Large intestine (tissue), 12 donors: ENCODE results near the gene SLC15A3. TPM values are rescaled to one million over a fixed set of nuclear protein-coding genes. Genes with fewer than 3 reads are reported as not detected.
A peak's percentile ranks its signal among the peaks of the same experiment; 100 is the strongest.

Experiments used
- DNase-seq, 2 donors: peaks; one replicate each; pipeline versions ENCODE4 v3.0.0 to v3.0.0-alpha.2; 2013
- H3K27ac ChIP-seq: one replicate; pipeline ENCODE4 v1.5.1; 2013; ENCODE audit warnings: low read length
- H3K27me3 ChIP-seq: 2 replicates; pipeline ENCODE4 v1.6.1; 2013; ENCODE audit warnings: low read length; ENCODE audit not compliant: control insufficient read depth, insufficient read depth
- H3K36me3 ChIP-seq: 2 replicates; pipeline ENCODE4 v1.6.1; 2013; ENCODE audit warnings: low read length; ENCODE audit not compliant: control insufficient read depth, insufficient read depth
- H3K4me1 ChIP-seq: one replicate; pipeline ENCODE4 v1.6.1; 2013; ENCODE audit warnings: low read length; ENCODE audit not compliant: control insufficient read depth, insufficient read depth
- H3K4me3 ChIP-seq: one replicate; pipeline ENCODE4 v1.5.1; 2013; ENCODE audit warnings: low read length
- H3K9me3 ChIP-seq: one replicate; pipeline ENCODE4 v1.6.1; 2013; ENCODE audit warnings: mild to moderate bottlenecking, low read depth, low read length, moderate library complexity; ENCODE audit not compliant: control insufficient read depth
- WGBS: methylation state at CpG from one replicate; pipeline ENCODE4 v1.1.5; 2013; ENCODE audit warnings: low lambda C conversion rate; ENCODE audit not compliant: insufficient coverage; 5-methylcytosine and 5-hydroxymethylcytosine counted together
- long read RNA-seq, 11 donors: transcript quantifications; one replicate each; lab custom pipeline, GENCODE V29; 2026
- polyA plus RNA-seq: library from polyadenylated mRNA; unstranded; fragments of 120-200 nt; gene quantifications from one replicate; pipeline ENCODE4 v1.2.1, GENCODE V29; 2013

SLC15A3 gene
- 19.8 TPM for polyA plus RNA-seq
- long read RNA-seq, donor 1, partial matches to known transcripts, result 0 of 1 reads
- long read RNA-seq, donor 1, other reads (novel, unspliced or antisense), result 0 of 1 reads
- long read RNA-seq, donor 2, partial matches to known transcripts, result 0 of 3 reads
- long read RNA-seq, donor 2, other reads (novel, unspliced or antisense), result 0 of 3 reads
- long read RNA-seq, donor 3, result 0 reads
- long read RNA-seq, donor 4, result 0 reads
- long read RNA-seq, donor 5, partial matches to known transcripts, result 0 of 6 reads
- long read RNA-seq, donor 5, other reads (novel, unspliced or antisense), result 0 of 6 reads
- long read RNA-seq, donor 6, full-length matches to known transcripts, result 6 of 6 reads
- long read RNA-seq, donor 6, partial matches to known transcripts, result 0 of 6 reads
- long read RNA-seq, donor 6, other reads (novel, unspliced or antisense), result 0 of 6 reads
- long read RNA-seq, donor 7, result 0 reads
- long read RNA-seq, donor 8, full-length matches to known transcripts, result 5 of 5 reads
- long read RNA-seq, donor 8, partial matches to known transcripts, result 0 of 5 reads
- long read RNA-seq, donor 8, other reads (novel, unspliced or antisense), result 0 of 5 reads
- long read RNA-seq, donor 9, partial matches to known transcripts, result 0 of 2 reads
- long read RNA-seq, donor 9, other reads (novel, unspliced or antisense), result 0 of 2 reads
- long read RNA-seq, donor 10, partial matches to known transcripts, result 0 of 5 reads
- long read RNA-seq, donor 10, other reads (novel, unspliced or antisense), result 0 of 5 reads
- long read RNA-seq, donor 11, partial matches to known transcripts, result 0 of 1 reads
- long read RNA-seq, donor 11, other reads (novel, unspliced or antisense), result 0 of 1 reads

DNA sequence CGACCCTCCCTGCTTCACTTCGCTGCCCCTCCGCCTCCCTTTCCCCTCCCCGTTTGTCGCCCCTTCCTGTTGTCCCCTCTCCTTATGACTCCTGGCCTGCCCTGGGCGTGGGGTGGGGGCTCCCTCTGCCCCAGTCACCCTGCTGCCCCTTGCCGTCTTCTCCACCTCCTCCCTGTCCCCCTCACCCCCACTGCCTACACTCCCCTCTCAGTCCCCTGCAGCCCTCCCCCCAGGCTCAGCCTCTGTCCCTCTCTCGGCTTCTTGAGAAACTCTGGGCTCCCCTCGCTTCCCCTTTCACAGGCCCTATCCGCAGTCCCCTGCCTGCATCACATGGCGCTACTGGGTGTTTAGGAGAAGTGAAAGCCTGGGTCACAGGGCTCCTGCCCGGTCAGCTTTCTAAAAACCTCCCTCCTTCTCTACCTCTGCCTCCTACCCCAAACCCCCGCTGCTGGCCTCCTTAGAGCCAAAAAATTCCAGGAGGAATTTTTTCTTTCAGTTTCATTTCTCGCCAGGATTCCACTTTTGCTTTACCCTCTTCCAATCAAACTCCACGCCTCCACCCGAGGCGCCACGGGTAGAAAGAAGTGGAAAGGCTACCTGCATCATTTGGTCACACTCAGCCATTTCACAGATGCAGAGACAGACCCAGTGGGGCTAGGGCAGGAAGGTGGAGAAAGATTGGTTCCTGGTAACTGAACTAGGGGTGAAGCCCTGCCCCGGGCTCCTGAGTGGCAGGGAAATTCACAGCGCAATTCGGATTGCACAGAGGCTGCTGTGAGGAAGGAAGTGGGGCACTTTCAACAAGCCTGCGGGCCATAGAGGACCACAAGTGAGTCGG is at the start of gene SLC15A3:
SLC15A3 (minus strand) TSS at position 273 of the 838 bp plus-strand sequence. CDS start 625 bp downstream, outside the sequence.
- peak in 1 of 2 donors; percentile 63 for DNase-seq
- Histone ChIP-seq H3K4me3 (peak within 1 kb of the TSS; percentile 45), H3K27me3 (peaks cover 28% of the 10 kb centered on the region), H3K36me3 (no peaks in the 10 kb centered on the region), H3K4me1 (peaks cover 7% of the 10 kb centered on the region), H3K9me3 (no peaks in the 10 kb centered on the region), H3K27ac (peak within 1 kb of the TSS; percentile 52)
- 17% methylated on average over 3 of the region's 23 CpGs for WGBS

DNA sequence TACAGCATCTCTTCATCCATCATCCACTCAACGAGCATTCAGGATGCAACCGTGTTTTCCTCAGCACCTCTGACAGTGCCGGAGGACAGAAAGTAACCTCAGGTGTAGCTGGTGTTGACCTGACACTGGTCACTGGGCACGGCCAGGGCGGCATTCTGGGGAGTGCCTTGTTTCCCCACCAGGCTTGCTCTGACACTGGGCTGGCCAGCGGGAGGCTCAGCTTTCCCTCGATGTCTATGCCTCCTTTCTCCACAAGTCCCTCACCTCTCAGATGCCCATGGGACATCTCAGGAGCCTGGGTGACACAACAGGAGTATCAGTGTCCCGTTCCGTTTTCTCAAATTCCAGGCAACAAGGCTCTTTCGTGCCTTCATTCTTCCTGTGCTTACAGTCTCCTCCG is 48.5 kb upstream of the SLC15A3 start:
- no peaks in the 10 kb centered on the region for H3K36me3 ChIP-seq
- WGBS, result no CpG with 5 or more reads among the region's 11 CpGs

DNA sequence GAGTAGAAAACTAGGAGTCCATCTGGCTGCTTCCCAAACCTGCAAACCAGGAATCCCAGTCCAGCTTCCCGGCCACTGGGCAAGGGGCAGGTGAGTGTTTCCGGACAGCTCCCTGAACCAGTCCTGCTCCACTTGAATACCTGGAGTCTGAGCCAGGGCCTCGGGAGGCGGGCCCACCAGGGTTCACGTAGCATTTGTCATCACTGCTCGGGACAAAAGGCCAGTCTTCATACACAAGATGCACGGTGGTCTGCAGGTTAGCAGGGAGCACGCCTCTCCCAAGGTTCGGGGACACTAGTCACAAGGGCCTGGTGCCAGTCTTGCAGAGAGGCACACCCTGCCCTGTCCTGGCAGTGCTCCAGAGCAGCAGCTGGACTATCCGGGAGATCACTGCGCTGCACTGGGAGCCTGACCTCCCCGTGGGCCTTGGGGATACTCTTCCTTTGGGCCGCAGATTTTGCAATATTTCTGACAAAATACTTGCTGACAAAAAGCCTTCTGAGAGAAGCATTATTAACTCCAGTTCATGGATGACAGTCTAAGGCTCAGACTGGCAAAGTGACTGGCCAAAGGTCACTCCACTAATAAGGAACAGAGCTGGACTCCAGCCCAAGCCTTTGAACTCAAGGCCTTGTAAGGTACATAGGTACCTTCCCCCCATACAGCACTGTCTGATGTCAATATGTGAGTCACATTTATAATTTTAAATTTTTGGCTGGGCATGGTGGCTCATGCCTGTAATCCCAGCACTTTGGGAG is 44.6 kb upstream of the SLC15A3 start:
- Histone ChIP-seq H3K27me3 (peaks cover 4% of the 10 kb centered on the region), H3K4me3 (no peak overlapping the region), H3K9me3 (no peaks in the 10 kb centered on the region), H3K27ac (peak overlapping the region; percentile 13), H3K36me3 (no peaks in the 10 kb centered on the region), H3K4me1 (peaks cover 18% of the 10 kb centered on the region)
- WGBS, result no CpG with 5 or more reads among the region's 13 CpGs
- peak; percentile 73 to 84 for DNase-seq

More for the DNA sequence above, 48.5 kb upstream of the SLC15A3 start:
- H3K4me1 ChIP-seq, result peaks cover 13% of the 10 kb centered on the region
- no peak overlapping the region for H3K27ac ChIP-seq
- DNase-seq, result no peak
- no peak overlapping the region for H3K4me3 ChIP-seq
- no peaks in the 10 kb centered on the region for H3K9me3 ChIP-seq
- no peaks in the 10 kb centered on the region for H3K27me3 ChIP-seq

DNA sequence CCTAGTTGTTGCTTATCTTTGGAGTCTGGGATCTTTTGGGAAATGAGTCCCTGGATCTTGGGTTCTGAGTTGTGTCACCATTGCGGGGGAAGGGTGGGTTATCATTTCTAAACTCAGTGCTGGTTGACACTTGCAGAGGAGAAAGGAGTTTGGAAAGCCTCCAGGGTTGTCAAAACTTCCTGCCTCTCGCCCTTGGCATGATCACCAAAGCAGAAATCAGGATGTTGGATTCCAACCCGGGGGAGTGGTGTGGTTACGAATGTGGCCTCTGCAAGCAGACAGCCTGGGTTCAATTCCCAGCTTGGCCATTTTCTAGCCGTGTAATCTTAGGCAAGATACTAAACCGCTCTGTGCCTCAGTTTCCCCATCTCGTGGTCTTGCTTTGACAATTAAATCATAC is 43.8 kb upstream of the SLC15A3 start:
- H3K27ac ChIP-seq, result no peak overlapping the region
- DNase-seq, result no peak
- H3K36me3 ChIP-seq, result no peaks in the 10 kb centered on the region
- no CpG with 5 or more reads among the region's 7 CpGs for WGBS
- no peaks in the 10 kb centered on the region for H3K9me3 ChIP-seq
- H3K27me3 ChIP-seq, result peaks cover 4% of the 10 kb centered on the region
- H3K4me3 ChIP-seq, result no peak overlapping the region
- H3K4me1 ChIP-seq, result peaks cover 18% of the 10 kb centered on the region

DNA sequence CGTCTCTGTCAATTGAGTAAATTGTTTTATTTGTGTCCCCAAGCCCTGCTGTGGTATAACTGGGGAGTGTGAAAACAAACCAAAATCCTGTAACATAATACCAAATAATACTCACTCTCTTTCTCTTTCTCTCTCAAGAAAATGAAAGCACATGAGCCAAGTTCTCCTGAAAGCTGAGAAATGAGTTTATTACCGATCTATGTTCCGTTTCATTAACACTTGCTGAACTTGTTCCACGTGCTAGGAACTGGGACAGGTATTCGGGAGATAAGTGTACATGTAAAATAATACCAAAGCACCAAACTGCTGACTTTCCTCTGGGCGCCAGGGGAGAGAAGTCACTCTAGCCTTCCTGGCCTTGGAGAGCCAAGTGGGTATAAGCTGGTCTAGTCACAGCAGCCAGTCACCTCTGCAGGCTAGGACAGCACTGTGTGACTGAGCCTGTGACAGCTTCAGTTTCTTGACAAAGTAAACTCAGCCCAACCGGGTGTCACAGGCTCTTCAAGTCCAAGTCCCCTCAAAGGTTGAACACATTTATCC is 42.6 kb upstream of the SLC15A3 start:
- 100% methylated on average over 1 of the region's 7 CpGs for WGBS
- Histone ChIP-seq H3K4me1 (peaks cover 18% of the 10 kb centered on the region), H3K9me3 (no peaks in the 10 kb centered on the region), H3K27me3 (peaks cover 5% of the 10 kb centered on the region), H3K27ac (no peak overlapping the region), H3K36me3 (no peaks in the 10 kb centered on the region), H3K4me3 (no peak overlapping the region)
- DNase-seq, result peak in 1 of 2 donors; percentile 60

DNA sequence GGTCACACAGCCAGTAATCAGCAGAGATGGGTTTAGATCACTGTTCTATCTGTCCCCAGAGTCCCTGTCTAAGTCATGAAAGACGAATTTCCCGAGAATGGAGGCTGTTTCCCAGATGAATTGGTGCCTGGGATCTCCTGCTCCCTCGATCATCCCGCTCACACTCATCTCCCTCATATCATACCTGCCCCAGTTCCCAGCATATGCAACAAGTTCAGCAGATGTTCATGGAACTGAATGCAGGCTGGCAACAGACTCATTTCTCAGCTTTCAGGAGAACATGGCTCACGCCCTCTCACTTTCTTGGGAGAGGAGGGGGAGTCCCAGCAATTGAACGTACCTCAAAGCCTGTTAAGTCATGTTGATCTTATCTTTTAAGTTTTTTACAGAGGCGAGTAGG is 41.6 kb upstream of the SLC15A3 start:
- Histone ChIP-seq H3K27ac (no peak overlapping the region), H3K4me3 (no peak overlapping the region), H3K36me3 (no peaks in the 10 kb centered on the region), H3K4me1 (peaks cover 18% of the 10 kb centered on the region), H3K27me3 (peaks cover 12% of the 10 kb centered on the region), H3K9me3 (no peaks in the 10 kb centered on the region)
- no peak for DNase-seq
- WGBS, result 60% methylated on average over 1 of the region's 7 CpGs

DNA sequence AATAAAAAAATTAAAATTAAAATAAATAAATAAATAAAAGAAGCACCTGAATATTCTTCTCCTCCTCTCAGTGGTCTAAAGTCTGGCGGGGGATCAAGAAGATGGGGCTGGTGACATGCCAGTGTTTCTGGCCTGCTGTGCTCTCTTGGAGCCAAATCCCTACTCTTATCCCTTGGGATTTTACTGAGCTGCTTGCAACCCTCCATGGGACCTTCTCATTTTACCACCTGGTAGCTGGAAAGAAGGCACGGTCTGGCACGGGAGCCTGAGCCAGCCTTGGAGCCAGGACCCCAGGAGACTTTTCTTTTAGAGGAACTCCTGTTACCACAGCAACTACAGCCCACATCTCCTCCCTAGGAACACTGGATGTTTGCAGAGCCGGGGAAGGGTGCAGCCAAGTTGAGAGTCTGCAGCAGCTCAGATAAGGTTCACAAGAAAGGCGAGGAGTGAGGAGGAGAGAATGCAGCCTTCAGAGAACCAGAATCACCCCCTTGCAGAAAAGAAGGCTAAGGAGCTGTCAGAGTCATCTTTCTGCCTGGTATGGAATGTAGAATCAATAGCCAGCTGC is 41.0 kb upstream of the SLC15A3 start:
- Histone ChIP-seq H3K4me3 (no peak overlapping the region), H3K4me1 (peaks cover 18% of the 10 kb centered on the region), H3K27me3 (peaks cover 16% of the 10 kb centered on the region), H3K36me3 (no peaks in the 10 kb centered on the region), H3K9me3 (no peaks in the 10 kb centered on the region), H3K27ac (no peak overlapping the region)
- peak in 1 of 2 donors; percentile 18 for DNase-seq
- no CpG with 5 or more reads among the region's 5 CpGs for WGBS

DNA sequence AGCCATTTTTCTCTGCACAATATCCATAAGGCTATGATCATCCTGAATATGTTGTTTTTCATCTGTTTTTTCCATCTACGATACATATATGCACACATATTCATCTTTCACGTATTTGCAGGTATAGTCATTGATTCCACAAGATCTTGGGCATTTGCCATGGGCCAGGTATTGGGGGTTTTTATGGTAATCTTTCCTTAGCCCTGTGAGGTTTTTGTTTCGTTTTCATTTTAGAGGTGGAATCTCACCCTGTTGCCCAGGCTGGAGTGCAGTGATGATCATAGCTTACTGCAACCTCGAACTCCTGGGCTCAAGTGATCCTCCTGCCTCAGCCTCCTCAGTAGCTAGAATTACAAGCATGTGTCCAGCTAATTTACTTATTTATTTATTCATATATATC is 39.5 kb upstream of the SLC15A3 start:
- peaks cover 16% of the 10 kb centered on the region for H3K27me3 ChIP-seq
- no peak overlapping the region for H3K4me3 ChIP-seq
- no peak overlapping the region for H3K27ac ChIP-seq
- no peaks in the 10 kb centered on the region for H3K9me3 ChIP-seq
- H3K4me1 ChIP-seq, result peaks cover 11% of the 10 kb centered on the region
- no CpG with 5 or more reads among the region's 4 CpGs for WGBS
- H3K36me3 ChIP-seq, result no peaks in the 10 kb centered on the region
- no peak for DNase-seq

DNA sequence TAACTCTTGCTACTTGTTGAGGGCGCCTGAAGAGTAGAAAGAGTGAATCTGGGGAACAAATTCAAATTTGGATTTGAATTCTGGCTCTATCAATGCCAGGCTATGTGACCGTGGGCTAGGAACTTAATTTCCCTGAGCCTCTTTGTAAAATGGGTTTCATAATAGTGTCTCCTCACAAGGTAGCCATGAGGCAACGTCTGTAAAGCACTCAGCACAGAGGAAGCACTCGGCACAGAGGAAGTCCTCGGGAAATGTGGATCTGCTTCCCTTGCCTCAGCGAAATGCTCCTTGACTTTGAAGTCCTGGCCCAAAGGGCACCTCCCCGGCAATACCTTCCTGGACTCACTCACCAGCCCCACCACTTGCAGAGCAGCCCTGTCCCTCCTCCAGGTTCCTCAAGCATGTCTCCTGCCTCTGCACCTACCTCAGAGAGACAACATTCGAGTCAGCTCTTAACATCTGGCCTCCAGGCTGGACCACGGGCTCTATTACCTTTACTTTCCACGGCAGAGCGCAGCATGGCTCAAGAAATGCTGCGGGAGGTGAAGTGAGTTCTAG is 37.2 kb upstream of the SLC15A3 start:
- Histone ChIP-seq H3K36me3 (no peaks in the 10 kb centered on the region), H3K4me1 (no peaks in the 10 kb centered on the region), H3K4me3 (no peak overlapping the region), H3K9me3 (no peaks in the 10 kb centered on the region), H3K27me3 (peaks cover 16% of the 10 kb centered on the region), H3K27ac (no peak overlapping the region)
- WGBS, result no CpG with 5 or more reads among the region's 12 CpGs
- no peak for DNase-seq
